GM19468 (cell line): Measurements from ENCODE around the gene TBC1D24.
"Not testable (repeated sequence)": the region's sequence is repeated elsewhere in the genome, so short reads cannot be mapped to it uniquely, and the experiment has no call there.

Experiments used
- ATAC-seq: cut with Tn5 transposase; IDR thresholded peaks from one replicate; pipeline ENCODE4 v1.9.1; 2021; ENCODE audit warnings: mild to moderate bottlenecking, moderate library complexity, moderate number of reproducible peaks; ENCODE audit not compliant: unreplicated experiment; ENCODE audit errors: extremely low read depth

Gene TBC1D24

DNA sequence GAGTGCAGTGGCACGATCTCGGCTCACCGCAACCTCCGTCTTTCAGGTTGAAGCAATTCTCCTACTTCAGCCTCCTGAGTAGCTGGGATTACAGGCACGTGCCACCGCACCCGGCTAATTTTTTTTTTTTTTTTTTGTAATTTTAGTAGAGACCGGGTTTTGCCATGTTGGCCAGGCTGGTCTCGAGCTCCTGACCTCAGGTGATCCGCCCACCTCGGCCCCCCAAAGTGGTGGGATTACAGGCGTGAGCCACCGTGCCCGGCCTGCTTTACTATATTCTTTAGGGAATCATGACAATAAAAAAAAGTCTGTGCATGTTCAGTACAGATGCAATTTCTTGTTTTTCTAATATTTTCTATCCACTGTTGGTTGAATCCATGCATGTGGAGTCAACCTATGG is 68.8 kb downstream of the TBC1D24 start:
- not testable (repeated sequence) for ATAC-seq

DNA sequence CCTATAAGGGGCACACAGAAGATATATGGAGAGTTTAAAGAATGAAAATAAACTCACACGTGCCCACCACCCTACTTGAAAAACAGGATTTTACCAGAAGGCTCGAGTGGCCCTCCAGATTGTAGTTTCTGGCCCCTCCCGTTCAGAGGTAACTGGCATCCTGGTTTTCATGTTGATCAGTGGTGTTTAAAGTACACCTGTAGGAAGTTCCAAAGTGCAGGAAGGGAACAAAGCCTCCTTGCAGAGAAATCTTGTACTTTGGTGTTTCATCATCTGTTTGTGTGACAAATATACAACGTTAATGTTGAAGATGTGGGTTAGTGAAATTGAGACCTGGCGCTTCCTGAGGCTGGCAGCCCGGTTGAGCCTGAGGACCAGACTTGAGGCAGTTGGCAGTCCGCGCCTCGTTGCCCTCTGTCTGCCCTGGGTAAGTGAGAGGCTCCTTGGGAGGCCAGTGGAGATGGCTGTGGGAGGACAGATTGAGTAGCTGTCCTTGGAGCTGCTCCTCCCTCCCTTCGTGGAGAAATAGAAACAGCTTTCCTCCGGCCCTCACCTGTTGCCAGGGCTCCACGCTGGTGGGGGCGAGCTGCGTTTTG is 75.5 kb downstream of the TBC1D24 start:
- ATAC-seq = not testable (repeated sequence)

DNA sequence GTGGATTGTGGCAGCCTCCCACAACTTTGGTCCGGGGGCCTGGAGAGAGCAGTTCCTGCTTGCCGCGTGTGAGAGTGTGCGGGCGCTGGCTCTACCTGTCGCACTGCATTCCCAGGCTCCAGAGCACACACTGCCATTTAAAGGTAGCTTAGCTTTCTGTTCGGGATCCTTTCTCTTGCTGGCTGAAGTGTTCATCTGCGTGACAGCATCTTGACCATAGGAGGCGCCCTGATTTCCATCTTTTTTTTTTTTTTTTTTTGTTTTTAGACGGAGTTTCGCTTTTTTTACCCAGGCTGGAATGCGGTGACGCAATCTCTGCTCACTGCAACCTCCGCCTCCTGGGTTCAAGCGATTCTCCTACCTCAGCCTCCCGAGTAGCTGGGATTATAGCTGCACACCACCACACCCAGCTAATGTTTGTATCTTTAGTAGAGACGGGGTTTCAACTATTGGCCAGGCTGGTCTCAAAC is 76.5 kb downstream of the TBC1D24 start:
- ATAC-seq = not testable (repeated sequence)

GRCh38 chr16:2554709-2555425 is 79.9 kb downstream of the TBC1D24 start:
- not testable (repeated sequence) for ATAC-seq
